Osteocyte (in vitro differentiated cells): ENCODE data around the gene ANKRD33. TPM values are rescaled to one million over a fixed set of nuclear protein-coding genes. Genes with fewer than 3 reads are reported as not detected.

ENCODE experiments used
- total RNA-seq: library from RNA; stranded (reverse); gene quantifications from 2 replicates; pipeline ENCODE4 v1.2.1, GENCODE V29; 2021

Gene ANKRD33
- total RNA-seq, 1 donor from 2014 or later = not detected

Other genes with a start within 250 kb of the ANKRD33 start
- 0.08 TPM in 2 replicates for gene FIGNL2, start 39.4 kb upstream of the ANKRD33 start, total RNA-seq
- not detected in 2 replicates for gene ACVRL1, start 19.4 kb downstream of the ANKRD33 start, total RNA-seq
- 15.2 and 15.8 TPM in 2 replicates for gene ACVR1B, start 63.6 kb downstream of the ANKRD33 start, total RNA-seq
- 22.5 and 25.5 TPM in 2 replicates for gene TAMALIN, start 118.8 kb downstream of the ANKRD33 start, total RNA-seq
- 6.7 and 13.0 TPM in 2 replicates for gene NR4A1, start 163.3 kb downstream of the ANKRD33 start, total RNA-seq
- gene ATG101, start 181.9 kb downstream of the ANKRD33 start, total RNA-seq = 41.7 and 46.1 TPM in 2 replicates
- gene SMIM41, start 191.6 kb downstream of the ANKRD33 start, total RNA-seq = not detected in 2 replicates